GM11168 (cell line): ENCODE measurements around the gene SELENOW.
"Not testable (repeated sequence)": the region's sequence is repeated elsewhere in the genome, so short reads cannot be mapped to it uniquely, and the experiment has no call there.

ENCODE experiments used
- in situ Hi-C: fragments of 300-500 bp; cut with MboI; formaldehyde crosslinking; loops from one replicate; pipeline ENCODE4 v1.12.0; 2022; ENCODE audit warnings: low sequenced_read_pairs; ENCODE audit not compliant: unreplicated experiment

The SELENOW gene

DNA sequence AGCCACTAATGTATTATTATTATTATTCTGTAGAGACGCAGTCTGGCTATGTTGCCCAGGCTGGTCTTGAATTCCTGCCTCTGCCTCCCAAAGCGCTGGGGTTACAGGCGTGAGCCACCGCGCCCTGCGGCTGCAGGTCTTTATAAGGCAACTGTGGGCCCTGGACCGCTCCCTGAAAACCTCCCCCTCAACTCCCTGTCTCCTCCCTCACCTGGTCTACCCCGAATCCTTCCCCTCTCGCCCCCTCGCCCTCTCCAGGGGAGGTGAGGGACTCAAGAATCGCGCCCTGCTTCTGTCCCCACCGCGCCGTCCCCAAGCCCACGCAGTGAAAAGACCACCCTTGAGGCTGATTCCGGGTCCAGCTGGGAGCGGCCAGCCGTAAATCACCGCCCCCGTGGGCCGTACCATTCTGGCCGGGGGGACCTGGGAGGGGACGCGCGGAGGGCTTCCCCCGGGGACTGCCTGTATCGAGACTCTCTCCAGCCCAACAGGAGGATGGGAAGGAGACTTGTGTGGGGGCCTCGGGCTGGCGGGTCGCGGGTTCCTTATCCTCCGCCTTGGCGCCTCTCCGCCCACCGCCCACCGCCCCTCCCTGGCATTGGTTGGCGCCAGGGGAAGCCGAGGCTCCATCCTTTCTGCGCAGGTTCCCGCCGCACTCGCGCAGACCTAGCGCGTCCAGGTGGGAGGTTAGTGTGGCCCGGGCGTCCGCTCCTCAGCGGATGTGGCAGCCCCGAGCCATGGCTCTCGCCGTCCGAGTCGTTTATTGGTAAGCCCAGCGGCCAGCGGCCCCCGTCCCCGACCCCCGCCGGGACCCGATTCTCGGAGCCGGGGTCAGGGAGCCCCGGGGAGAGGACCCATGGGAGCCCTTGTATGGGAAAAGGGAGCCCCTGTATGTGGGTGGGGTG lies at the start of gene SELENOW:
SELENOW (plus strand) TSS at position 655 of the 905 bp plus-strand sequence; CDS start at position 738, 83 bp downstream.
- in situ Hi-C loops: no loop called here

DNA sequence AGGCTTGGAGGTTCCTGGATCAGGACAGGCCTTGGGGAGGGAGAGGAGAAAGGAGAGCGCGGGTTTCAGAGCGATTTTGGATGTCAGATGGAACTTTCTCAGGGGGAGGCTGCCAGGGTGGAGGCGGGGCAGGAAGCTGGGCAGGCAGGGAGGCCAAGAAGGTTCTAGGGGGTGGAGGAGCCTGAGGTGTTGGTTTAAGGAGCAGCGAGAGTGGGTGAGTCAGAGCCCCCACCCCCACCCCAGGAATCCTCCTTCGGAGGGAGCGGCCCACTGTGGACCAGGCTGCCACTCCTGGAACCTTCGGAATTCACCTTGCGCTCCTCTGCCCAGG lies 49.1 kb upstream of the SELENOW start:
- in situ Hi-C loops: no loop called here

DNA sequence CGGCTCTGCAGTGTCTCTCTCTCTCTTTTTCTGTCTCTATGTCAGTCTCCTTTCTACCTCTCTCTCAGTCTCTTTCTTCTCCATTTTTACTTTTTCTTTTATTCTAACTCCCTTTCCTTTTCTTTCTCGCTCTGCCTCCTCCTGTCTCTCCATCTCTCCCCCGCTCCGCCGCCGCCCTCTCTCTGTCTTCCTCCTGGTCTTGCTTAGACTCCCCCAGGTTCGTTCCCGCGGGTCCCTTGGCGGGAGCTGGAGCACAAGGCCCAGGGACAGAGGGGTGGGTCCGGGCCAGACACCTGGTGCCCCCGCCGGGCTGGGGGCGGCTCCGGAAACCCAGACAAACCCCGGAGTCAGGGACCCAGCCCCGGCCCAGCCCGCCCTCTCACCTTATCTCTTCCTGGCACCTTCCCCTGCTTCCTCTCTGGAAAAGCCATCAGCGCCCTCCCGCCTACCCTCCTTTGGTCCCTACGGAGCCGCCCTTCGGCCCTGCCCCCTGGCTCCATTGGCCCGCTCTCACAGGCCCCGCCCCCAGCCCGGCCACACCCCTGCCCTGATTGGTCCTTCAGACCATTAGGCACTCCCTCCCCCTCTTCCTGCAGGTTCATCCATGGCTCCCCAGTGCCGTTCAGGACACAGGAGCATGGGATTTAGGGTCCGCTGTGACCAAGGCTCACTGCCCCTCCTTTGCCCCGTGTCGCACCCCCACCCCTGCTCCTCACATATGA lies 48.5 kb upstream of the SELENOW start:
- in situ Hi-C loops: no loop called here

DNA sequence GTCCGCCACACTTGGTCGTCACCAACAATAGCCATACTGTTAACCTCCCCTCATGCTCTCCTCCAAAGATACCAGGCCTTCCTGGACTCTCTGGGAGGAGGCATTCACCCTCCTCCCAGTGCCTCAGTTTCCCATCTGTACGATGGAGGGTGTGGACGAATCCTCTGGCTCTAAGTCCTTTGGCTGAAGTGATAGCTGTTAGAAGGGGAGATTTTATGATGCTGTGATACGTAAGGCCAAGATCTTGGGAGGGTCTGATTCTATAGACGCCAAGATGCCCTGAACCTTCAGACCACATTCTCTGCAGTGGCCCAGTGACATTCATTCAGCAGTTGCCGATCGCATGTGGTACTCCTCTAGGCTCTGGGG lies 48.0 kb upstream of the SELENOW start:
- in situ Hi-C loops: no loop called here

DNA sequence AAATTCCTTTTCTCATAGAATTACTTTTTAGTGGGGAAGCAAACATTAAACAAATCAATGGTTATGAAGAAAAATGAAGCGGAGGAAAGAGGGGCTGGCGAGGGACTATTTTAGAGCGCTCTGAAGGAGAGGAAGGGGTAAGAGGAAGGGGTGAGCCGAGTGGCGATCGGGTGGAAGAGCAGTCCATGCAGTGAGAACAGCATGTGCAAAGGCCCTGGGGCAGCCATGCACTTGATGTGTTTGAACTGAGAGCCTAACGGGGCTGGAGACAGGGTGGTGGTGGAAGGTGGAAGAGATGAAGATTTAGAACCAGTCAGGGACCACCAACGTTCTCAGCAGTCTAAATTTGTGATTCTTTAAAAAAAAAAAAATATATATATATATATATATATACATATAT lies 47.6 kb upstream of the SELENOW start:
- in situ Hi-C loops: no loop called here

DNA sequence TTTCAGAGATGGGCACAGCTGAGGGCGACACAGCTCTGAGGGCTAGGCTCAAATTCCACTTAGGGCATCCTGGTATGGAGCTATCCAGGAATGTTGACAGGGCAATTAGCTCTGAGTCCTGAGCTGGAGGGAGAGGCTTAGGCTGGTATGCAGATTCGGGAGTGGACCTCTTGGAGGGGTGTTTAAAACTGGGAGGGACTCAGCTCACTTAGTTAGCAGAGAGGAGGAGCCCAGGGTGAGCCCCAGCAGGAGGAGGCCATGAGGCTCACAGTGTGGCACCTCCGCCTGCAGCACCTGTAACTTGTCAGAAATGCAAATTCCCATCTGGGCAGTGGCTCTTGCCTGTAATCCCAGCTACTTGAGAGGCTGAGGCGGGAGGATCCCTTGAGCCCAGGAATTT lies 43.4 kb upstream of the SELENOW start:
- in situ Hi-C loops: no loop called here

DNA sequence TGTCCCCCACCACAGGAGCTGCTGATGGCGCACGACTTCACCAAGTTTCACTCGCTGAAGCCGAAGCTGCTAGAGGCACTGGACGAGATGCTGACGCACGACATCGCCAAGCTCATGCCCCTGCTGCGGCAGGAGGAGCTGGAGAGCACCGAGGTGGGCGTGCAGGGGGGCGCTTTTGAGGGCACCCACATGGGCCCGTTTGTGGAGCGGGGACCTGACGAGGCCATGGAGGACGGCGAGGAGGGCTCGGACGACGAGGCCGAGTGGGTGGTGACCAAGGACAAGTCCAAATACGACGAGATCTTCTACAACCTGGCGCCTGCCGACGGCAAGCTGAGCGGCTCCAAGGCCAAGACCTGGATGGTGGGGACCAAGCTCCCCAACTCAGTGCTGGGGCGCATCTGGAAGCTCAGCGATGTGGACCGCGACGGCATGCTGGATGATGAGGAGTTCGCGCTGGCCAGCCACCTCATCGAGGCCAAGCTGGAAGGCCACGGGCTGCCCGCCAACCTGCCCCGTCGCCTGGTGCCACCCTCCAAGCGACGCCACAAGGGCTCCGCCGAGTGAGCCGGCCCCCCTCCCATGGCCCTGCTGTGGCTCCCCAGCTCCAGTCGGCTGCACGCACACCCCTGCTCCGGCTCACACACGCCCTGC lies 37.5 kb upstream of the SELENOW start:
- in situ Hi-C loops: no loop called here

DNA sequence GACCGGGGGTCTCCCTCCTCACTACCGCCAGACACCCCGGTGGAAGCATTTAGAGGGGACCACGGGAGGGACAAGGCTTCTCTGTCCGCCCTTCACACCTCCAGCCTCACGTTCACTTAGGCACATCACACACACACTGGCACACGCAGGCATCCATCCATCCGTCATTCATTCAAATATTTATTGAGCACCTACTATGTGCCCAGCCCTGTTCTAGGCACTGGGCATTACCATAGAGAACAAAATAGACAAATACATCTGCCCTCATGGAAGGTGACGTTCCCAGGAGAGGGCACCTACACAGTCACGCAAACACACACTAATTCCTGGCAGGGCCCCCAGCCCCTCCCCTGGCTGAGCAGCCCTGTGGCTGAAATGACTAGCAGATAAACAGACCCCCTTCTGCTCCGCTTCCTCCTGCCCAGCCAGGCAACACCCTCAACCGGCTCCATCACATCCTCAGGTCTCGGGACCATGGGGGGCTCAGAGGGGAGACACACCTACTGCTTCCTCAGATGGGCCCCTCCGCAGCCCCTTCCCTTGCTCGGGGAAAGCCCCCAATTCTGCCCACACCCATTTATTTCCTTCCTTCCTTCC lies 36.9 kb upstream of the SELENOW start:
- in situ Hi-C loops: no loop called here

DNA sequence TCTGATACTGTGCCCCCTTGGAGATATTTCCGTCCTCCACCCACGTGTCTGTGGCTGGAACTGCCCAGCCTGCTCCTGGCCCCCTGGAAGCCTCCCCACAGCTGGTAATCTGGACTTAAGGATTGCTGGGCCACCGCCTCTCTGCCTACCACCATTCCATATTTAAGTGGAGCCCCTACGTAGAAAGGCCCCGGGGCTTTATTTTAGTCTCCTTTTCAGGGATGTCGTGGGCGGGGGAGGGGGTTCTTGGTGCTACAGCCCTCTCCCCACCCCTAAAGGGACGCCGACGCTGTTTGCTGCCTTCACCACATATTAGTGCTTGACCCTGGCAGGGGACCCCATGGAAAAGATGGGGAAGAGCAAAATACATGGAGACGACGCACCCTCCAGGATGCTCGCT lies 35.9 kb upstream of the SELENOW start:
- in situ Hi-C loops: no loop called here

DNA sequence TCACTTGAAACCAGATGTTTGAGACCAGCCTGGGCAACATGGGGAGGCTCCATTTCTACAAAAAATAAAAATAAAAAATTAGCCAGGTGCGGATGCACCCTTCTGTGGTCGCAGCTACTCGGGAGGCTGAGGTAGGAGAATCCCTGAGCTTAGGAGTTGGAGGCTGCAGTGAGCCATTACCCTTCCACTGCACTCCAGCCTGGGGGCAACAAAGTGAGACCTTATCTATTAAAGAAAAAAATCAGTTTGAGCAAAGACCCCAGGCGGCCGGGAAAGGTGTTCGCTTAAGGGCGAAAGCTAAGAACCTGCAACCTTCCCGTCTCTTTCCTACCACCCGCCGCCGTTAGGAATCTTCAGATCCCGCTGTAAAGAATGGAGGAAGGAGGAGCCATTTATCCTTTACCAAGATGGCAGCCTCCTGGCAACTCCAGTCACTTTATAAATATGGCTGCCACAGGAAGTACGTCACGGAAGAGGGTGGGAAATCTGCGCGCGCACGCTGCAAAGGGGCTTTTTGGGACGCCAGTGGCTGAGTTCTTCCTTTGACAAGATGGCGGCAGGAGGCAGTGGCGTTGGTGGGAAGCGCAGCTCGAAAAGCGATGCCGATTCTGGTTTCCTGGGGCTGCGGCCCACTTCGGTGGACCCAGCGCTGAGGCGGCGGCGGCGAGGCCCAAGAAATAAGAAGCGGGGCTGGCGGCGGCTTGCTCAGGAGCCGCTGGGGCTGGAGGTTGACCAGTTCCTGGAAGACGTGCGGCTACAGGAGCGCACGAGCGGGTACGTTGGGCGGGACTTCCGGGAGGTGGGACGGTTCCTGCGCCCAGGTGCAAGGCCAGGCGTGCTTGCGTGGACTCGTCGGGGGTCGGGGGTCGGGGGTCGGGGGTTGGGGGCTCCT lies 33.2 kb upstream of the SELENOW start, which contains the start of gene NOP53:
NOP53 (plus strand) TSS at position 537 of the 892 bp plus-strand sequence; CDS start at position 551, 14 bp downstream.
- in situ Hi-C loops: no loop called here

DNA sequence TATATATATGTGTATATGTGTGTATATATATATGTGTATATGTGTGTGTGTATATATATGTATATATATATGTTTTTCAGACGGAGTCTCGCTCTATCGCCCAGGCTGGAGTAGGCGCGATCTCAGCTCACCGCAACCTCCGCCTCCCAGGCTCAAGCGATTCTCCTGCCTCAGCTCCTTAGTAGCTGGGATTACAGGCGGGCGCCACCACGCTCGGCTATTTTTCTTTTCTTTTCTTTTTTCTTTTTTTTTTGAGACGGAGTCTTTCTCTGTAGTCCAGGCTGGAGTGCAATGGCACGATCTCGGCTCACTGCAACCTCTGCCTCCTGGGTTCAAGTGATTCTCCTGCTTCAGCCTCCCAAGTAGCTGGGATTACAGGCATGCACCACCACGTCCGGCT lies 32.4 kb upstream of the SELENOW start:
- in situ Hi-C loops: not testable (repeated sequence)

DNA sequence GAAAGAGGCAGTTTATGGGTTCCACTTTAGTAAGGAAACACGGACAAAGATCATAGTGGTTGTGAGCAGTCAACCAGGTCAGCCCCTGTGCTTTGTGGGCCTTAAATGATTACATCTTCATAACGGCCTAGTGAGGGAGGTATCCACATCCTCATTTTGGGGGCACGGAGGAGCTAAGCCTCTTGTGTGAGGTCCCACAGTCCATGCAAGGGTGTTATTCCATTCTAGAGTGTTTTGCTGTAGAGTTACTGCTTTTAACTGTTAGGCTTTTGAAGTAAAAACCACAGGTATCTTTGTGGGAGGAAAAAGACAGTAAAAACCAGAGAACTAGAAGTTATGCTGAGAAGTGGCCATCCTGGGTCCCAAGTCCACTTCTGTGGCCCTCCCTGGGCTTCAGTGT lies 29.2 kb upstream of the SELENOW start:
- in situ Hi-C loops: no loop called here

DNA sequence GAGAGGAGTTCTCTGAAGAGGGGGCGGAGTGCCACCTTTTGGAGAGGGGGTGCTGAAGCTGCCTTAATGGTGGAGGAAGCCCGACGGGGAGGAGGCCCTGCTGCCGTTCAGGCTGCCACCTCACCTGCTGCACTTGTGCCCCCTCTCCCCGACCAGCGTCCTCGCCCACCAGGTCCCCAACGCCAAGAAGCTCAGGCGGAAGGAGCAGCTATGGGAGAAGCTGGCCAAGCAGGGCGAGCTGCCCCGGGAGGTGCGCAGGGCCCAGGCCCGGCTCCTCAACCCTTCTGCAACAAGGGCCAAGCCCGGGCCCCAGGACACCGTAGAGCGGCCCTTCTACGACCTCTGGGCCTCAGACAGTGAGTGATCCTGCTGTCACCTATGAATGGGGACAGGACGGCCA lies 27.8 kb upstream of the SELENOW start:
- in situ Hi-C loops: no loop called here

DNA sequence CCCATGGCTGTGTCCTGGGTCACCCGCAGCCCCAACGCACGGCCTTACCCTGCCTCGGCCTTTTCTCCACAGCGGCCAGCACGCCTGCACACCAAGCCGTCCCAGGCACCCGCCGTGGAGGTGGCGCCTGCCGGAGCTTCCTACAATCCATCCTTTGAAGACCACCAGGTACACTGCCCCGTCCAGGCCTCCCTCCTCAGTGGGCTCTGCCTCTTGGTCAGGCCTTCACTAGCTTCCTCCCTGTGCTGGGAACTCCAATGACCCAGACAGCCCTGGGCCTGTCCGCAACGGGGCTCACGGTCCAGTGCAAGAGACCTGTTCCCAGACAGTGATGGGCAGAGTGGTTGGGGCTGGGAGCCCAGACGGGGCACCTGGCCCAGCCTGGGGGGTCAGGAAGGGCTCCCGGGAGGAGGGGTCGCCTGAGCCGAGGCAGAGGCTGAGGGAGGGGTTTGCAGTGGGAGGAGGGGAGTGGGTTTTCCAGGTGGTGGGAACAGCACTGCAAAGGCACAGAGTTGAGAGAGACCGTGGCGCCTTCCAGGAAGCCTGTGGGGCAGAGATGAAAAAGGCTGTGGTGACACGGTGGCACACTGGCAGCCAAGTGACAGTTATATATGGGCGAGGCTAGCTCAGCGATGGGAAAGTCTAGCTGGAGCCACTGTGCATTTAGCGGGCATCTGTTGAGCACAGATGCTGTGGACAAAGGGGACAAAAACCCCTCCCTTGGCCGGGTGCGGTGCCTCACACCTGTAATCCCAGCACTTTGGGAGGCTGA lies 25.9 kb upstream of the SELENOW start:
- in situ Hi-C loops: no loop called here

DNA sequence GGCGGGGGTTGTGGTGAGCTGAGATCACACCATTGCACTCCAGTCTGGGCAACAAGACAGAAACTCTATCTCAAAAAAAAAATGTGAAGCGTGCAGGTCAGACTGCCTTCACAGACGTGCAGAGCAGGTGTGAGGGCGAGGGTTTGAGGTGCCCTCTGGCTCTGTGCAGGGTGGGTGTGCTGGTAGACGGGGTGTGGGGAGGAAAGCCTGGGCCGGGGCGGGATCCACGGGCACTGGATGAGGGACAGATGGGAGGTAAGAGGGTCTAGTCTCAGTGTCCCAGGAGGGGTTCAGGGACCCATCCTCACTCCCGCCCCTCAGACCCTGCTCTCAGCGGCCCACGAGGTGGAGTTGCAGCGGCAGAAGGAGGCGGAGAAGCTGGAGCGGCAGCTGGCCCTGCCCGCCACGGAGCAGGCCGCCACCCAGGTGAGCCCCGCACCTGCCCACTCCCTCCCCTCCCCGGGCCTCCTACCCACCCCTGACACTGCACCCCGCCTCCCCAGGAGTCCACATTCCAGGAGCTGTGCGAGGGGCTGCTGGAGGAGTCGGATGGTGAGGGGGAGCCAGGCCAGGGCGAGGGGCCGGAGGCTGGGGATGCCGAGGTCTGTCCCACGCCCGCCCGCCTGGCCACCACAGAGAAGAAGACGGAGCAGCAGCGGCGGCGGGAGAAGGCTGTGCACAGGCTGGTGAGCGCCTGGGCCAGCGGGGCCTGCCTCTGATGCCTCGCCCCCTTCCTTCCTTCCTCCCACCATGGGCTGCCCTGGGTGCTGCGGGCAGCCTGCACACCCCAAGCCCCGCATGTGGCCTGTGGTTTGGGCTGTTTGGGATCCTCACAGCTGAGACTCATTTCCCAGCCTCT lies 24.1 kb upstream of the SELENOW start:
- in situ Hi-C loops: no loop called here

DNA sequence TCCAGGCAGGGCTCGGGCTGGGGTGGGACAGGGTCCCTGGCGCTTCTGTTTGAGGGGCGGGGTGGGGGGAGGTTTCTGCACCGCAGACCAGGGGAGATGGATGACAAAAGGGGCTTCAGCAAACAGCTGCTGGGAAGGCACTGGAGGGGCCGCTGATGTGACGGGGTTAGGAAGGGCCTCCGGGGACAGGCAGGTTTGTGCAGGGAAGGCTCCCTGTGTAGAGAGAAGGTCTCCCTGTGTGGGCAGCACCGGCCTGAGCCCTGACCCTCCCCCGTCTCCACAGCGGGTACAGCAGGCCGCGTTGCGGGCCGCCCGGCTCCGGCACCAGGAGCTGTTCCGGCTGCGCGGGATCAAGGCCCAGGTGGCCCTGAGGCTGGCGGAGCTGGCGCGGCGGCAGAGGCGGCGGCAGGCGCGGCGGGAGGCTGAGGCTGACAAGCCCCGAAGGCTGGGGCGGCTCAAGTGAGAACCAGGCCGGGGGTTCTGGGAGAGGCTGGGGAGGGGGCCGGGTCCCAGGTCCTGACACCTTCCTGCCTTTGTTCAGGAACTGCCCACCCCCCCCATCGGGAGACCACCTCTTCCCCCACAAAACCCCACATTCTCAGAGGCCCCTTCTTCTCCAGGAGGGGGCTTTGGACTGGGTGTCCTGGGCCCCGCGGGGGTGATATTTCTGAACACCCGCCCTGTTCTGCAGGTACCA lies 23.3 kb upstream of the SELENOW start:
- in situ Hi-C loops: no loop called here

DNA sequence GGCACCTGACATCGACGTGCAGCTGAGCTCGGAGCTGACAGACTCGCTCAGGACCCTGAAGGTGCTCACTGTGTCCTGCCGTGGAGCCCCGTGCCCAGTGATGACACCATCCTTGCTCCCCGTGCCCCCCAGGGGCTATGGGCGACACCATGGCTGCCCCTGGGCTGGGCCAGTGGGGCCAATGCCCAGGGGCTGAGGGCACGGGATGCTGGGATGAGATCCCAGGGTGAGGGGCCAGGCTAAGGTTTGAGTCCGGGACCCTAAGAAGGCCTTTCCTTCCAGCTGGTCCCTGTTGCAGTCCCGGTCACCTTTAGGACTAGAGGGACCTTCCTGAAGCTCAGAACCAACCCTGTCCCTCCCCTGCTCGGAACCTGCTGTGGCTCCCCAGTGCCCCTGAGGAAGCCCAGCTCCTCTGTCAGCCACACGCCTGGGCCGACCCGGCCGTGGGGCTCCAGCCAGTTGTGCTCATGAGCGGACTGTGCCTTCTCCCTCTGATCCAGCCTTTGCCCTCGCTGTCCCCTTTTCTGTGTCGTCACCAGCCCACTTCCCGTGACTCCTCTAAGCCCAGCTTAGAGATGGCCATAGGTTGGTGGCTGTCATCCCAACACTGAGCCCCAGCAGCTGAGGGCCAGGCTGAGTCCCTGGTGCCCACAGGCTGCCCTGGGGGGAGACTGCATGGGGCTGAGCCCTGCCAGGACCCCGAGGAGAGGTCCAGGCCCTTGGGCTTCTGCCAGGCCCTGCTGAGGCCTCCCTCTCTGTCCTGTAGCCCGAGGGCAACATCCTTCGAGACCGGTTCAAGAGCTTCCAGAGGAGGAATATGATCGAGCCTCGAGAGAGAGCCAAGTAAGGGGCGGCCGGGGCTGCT lies 22.5 kb upstream of the SELENOW start:
- in situ Hi-C loops: no loop called here
